Kidney epithelial cell (primary cell): Measurements from ENCODE around the gene NOTUM. TPM values are rescaled to one million over a fixed set of nuclear protein-coding genes. Genes with fewer than 3 reads are reported as not detected.
"Not testable (repeated sequence)": the region's sequence is repeated elsewhere in the genome, so short reads cannot be mapped to it uniquely, and the experiment has no call there.

Experiments
- DNase-seq: peaks from one replicate; pipeline ENCODE4 v3.0.0-alpha.2; 2010; ENCODE audit warnings: low read depth
- H3K27me3 ChIP-seq: 2 replicates; pipeline ENCODE4 v1.6.0; 2011; ENCODE audit warnings: low read length; ENCODE audit not compliant: control insufficient read depth, insufficient read depth
- H3K36me3 ChIP-seq: 2 replicates; pipeline ENCODE4 v1.5.1; 2011; ENCODE audit warnings: low read length; ENCODE audit not compliant: control insufficient read depth, insufficient read depth
- H3K4me3 ChIP-seq: 2 replicates; pipeline ENCODE4 v1.5.1; 2011; ENCODE audit warnings: low read depth, mild to moderate bottlenecking, control low read depth, low read length
- CTCF ChIP-seq: IDR thresholded peaks from 2 replicates; pipeline ENCODE4 v1.5.1; 2011; ENCODE audit warnings: mild to moderate bottlenecking, moderate library complexity, low read length, control low read depth, inconsistent platforms; ENCODE audit not compliant: insufficient read depth, poor library complexity, severe bottlenecking
- total RNA-seq: library from RNA; depleted of rRNA; stranded (reverse); fragments of >200 nt; gene quantifications from 2 replicates; pipeline ENCODE4 v1.2.3, GENCODE V29; 2015

Gene NOTUM
- total RNA-seq, 1 donor from 2014 or later: 0.17 TPM

- TF ChIP-seq CTCF: no peak
- no peak overlapping the region for H3K4me3 ChIP-seq
- H3K36me3 ChIP-seq: peaks cover 2% of the 10 kb centered on the region
- DNase-seq: no peak
- H3K27me3 ChIP-seq: no peaks in the 10 kb centered on the region
Observed at GRCh38 chr17:81986606-81987005, 25.6 kb upstream of the NOTUM start.

- no peak overlapping the region for H3K4me3 ChIP-seq
- no peak for TF ChIP-seq CTCF
- H3K27me3 ChIP-seq: no peaks in the 10 kb centered on the region
- H3K36me3 ChIP-seq: peaks cover 2% of the 10 kb centered on the region
- no peak for DNase-seq
Observed at GRCh38 chr17:81984773-81985410, 23.9 kb upstream of the NOTUM start.

GRCh38 chr17:81983639-81984373, 22.8 kb upstream of the NOTUM start:
- DNase-seq: no peak
- Histone ChIP-seq H3K36me3 (no peaks in the 10 kb centered on the region), H3K27me3 (no peaks in the 10 kb centered on the region), H3K4me3 (no peak overlapping the region)
- no peak for TF ChIP-seq CTCF

GRCh38 chr17:81983011-81983638, 22.1 kb upstream of the NOTUM start:
- H3K4me3 ChIP-seq: no peak overlapping the region
- no peak for TF ChIP-seq CTCF
- H3K36me3 ChIP-seq: no peaks in the 10 kb centered on the region
- no peak for DNase-seq
- H3K27me3 ChIP-seq: no peaks in the 10 kb centered on the region

- H3K36me3 ChIP-seq, H3K27me3 ChIP-seq, H3K4me3 ChIP-seq, DNase-seq: not testable (repeated sequence)
Observed at GRCh38 chr17:81981511-81981910, 20.5 kb upstream of the NOTUM start.

GRCh38 chr17:81980707-81981343, 19.8 kb upstream of the NOTUM start:
- Histone ChIP-seq H3K36me3 (no peaks in the 10 kb centered on the region), H3K4me3 (no peak overlapping the region), H3K27me3 (peaks cover 2% of the 10 kb centered on the region)
- no peak for DNase-seq
- TF ChIP-seq CTCF: no peak
